LNCAP (cell line): ENCODE data around the gene ARHGEF1.

Experiments used
- TF ChIP-seq, protein P1 (sequence below): fragments of 450-650 bp; IDR thresholded peaks from 2 replicates; pipeline ENCODE4 v1.5.1; 2017; ENCODE audit warnings: mild to moderate bottlenecking

The ARHGEF1 gene

DNA sequence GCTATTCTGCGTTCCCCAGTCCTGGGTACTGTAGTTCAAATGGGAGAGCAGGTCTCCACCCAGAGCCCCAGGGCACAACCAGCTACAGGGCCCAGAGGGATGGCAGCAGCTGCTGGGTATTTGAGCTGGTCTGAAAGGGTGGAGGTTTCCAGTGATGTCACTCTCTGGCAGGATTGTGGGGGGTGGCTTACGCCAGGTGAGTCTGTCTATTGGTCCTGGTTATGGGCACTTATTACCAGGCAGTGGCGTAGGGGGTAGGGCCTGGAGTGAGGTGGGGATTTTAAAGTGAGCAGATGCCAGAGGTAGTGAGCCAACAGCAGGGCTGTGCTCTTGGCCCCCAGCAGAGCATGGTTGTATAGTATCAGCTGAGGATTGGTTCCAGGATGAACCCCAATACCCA, 16.7 kb upstream of the ARHGEF1 start:
- TF ChIP-seq, protein P1, sequence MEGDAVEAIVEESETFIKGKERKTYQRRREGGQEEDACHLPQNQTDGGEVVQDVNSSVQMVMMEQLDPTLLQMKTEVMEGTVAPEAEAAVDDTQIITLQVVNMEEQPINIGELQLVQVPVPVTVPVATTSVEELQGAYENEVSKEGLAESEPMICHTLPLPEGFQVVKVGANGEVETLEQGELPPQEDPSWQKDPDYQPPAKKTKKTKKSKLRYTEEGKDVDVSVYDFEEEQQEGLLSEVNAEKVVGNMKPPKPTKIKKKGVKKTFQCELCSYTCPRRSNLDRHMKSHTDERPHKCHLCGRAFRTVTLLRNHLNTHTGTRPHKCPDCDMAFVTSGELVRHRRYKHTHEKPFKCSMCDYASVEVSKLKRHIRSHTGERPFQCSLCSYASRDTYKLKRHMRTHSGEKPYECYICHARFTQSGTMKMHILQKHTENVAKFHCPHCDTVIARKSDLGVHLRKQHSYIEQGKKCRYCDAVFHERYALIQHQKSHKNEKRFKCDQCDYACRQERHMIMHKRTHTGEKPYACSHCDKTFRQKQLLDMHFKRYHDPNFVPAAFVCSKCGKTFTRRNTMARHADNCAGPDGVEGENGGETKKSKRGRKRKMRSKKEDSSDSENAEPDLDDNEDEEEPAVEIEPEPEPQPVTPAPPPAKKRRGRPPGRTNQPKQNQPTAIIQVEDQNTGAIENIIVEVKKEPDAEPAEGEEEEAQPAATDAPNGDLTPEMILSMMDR = no peak

DNA sequence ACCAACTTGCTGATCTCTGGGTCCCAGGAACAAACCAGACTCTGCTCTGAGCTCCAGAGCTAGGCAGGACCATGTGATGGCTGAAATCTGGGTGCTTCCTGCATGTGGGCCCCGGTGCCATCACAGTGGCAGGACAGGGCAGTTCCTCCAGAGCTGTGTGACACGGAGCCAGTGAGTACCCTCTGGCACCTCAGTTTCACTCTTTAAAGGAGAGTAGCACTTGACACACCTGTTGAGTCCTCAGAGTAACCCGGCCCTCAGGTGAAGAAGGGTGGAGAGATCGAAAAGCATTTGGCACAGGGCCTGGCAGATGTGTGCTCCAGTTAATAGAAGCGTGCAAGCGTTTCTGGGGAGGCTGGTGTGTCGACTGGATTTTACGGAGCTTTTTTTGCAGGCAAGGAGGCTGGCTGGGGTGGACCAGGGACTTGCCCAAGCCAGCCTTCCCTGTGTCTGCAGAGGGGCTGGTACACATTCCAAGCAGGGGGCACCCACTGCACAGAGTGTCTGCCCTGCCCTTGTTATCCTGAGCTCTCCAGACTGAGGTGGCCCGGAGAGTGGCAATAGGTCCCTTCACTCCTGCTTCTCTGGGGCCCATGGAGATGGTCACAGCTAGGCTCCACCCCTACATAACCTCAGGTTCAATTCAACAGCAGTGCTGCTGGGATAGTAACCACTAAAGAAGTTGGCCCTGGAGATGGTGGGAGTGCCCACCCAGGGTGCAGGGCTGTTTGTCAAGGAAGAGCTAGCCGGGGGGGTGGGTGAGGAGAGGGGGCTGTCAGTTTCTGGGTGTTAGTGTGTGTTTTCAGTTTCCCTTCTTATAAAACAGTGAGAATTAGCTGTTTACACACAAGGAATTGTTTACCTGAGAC, 14.6 kb upstream of the ARHGEF1 start:
- TF ChIP-seq, protein P1 = no peak

- TF ChIP-seq, protein P1 = no peak
Measured at GRCh38 chr19:41868989-41869300, 14.0 kb upstream of the ARHGEF1 start.

- TF ChIP-seq, protein P1 = no peak
Measured at GRCh38 chr19:41869374-41869955, 13.5 kb upstream of the ARHGEF1 start.

DNA sequence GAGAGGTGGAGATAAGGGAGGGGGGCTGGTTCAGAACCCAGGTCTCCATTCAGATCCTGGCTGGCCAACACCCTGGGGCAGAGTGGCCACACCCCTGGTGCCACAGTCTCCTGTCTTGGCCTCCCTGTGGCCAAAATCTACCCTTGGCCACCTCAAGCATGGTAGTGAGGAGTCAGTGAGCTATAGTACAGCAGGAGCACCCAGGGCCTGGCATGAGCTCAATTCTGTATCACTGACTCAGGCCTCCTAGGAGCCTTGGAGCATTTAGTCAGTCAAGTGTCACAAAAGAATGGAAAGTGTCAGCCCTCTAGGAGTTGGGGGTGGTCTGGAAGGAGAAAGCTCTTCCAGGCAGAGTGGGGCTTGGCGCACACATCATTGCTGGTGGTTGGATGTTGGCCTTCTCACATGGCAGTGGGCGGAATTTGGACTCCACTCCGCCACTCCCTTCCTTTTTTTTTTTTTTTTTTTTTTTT, 12.5 kb upstream of the ARHGEF1 start:
- TF ChIP-seq, protein P1 = no peak

- TF ChIP-seq, protein P1 = no peak
Measured at GRCh38 chr19:41871573-41872383, 11.2 kb upstream of the ARHGEF1 start.

DNA sequence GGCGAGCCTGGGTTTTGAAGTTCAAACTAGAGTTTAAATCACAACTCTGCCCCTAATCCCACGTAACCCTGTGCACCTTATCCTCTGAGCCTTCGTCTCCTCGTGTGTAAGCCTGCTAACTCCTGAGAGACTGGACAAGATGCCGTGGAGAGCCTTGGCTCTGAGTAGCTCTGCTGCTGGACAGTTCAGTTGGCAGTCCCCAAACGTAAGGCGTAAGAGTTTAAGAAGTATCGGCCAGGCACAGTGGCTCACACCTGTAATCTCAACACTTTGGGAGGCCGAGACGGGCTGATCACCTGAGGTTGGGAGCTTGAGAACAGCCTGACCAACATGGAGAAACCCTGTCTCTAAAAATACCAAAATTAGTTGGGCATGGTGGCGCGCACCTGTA, 10.6 kb upstream of the ARHGEF1 start:
- TF ChIP-seq, protein P1 = no peak
